ENCODE measurements around the gene OPCML.

DNA sequence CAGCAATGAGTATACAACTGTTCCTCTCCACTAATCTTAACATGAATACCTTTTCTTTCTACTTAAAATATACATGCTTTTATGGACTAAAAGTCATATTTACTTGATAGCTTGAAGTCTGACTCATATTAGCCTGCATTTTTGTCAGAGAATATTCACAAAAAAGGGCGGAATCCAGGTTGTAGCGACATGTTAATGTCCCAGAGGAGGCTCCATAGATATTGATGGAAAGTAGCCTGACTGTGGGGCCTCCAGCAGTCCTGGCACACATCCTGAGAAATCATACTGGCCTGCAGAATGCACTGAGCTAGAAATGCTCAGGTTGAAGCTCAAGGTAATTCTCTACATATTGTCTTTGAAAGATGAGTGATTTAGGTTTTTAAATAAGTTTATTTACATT lies 1110.7 kb downstream of the OPCML start:
- TF ChIP-seq, protein P1, sequence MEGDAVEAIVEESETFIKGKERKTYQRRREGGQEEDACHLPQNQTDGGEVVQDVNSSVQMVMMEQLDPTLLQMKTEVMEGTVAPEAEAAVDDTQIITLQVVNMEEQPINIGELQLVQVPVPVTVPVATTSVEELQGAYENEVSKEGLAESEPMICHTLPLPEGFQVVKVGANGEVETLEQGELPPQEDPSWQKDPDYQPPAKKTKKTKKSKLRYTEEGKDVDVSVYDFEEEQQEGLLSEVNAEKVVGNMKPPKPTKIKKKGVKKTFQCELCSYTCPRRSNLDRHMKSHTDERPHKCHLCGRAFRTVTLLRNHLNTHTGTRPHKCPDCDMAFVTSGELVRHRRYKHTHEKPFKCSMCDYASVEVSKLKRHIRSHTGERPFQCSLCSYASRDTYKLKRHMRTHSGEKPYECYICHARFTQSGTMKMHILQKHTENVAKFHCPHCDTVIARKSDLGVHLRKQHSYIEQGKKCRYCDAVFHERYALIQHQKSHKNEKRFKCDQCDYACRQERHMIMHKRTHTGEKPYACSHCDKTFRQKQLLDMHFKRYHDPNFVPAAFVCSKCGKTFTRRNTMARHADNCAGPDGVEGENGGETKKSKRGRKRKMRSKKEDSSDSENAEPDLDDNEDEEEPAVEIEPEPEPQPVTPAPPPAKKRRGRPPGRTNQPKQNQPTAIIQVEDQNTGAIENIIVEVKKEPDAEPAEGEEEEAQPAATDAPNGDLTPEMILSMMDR (conservative IDR thresholded peaks at IDR 0.05; ENCODE audit: low read depth, low read length), result no peak
- TF ChIP-seq EZH2 (IDR thresholded peaks at IDR 0.05; ENCODE audit: borderline replicate concordance, low read depth, low read length, poor library complexity, severe bottlenecking), result no peak

Data from A673 (cell line).